ENCODE measurements around the gene SNX8.
A peak's percentile ranks its signal among the peaks of the same experiment; 100 is the strongest.
"Not testable (repeated sequence)": the region's sequence is repeated elsewhere in the genome, so short reads cannot be mapped to it uniquely, and the experiment has no call there.

SNX8 gene

GRCh38 chr7:2271273-2272026 lies 42.8 kb downstream of the SNX8 start:
- no peak overlapping the region for H3K4me3 ChIP-seq (replicated peaks; ENCODE audit: low read depth, low read length)
- TF ChIP-seq, protein P1, sequence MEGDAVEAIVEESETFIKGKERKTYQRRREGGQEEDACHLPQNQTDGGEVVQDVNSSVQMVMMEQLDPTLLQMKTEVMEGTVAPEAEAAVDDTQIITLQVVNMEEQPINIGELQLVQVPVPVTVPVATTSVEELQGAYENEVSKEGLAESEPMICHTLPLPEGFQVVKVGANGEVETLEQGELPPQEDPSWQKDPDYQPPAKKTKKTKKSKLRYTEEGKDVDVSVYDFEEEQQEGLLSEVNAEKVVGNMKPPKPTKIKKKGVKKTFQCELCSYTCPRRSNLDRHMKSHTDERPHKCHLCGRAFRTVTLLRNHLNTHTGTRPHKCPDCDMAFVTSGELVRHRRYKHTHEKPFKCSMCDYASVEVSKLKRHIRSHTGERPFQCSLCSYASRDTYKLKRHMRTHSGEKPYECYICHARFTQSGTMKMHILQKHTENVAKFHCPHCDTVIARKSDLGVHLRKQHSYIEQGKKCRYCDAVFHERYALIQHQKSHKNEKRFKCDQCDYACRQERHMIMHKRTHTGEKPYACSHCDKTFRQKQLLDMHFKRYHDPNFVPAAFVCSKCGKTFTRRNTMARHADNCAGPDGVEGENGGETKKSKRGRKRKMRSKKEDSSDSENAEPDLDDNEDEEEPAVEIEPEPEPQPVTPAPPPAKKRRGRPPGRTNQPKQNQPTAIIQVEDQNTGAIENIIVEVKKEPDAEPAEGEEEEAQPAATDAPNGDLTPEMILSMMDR (IDR thresholded peaks at IDR 0.05; ENCODE audit: low read length, missing control alignments), result no peak
- no peak for DNase-seq (ENCODE audit: low read depth)

GRCh38 chr7:2270495-2270894 lies 43.7 kb downstream of the SNX8 start:
- DNase-seq (ENCODE audit: low read depth), result no peak
- TF ChIP-seq, protein P1 (IDR thresholded peaks at IDR 0.05; ENCODE audit: low read length, missing control alignments), result no peak
- H3K4me3 ChIP-seq (replicated peaks; ENCODE audit: low read depth, low read length), result no peak overlapping the region

- TF ChIP-seq, protein P1 (IDR thresholded peaks at IDR 0.05; ENCODE audit: low read length, missing control alignments), result no peak
- H3K4me3 ChIP-seq (replicated peaks; ENCODE audit: low read depth, low read length), result no peak overlapping the region
- no peak for DNase-seq (ENCODE audit: low read depth)
Observed at GRCh38 chr7:2269991-2270460, 44.2 kb downstream of the SNX8 start.

DNA sequence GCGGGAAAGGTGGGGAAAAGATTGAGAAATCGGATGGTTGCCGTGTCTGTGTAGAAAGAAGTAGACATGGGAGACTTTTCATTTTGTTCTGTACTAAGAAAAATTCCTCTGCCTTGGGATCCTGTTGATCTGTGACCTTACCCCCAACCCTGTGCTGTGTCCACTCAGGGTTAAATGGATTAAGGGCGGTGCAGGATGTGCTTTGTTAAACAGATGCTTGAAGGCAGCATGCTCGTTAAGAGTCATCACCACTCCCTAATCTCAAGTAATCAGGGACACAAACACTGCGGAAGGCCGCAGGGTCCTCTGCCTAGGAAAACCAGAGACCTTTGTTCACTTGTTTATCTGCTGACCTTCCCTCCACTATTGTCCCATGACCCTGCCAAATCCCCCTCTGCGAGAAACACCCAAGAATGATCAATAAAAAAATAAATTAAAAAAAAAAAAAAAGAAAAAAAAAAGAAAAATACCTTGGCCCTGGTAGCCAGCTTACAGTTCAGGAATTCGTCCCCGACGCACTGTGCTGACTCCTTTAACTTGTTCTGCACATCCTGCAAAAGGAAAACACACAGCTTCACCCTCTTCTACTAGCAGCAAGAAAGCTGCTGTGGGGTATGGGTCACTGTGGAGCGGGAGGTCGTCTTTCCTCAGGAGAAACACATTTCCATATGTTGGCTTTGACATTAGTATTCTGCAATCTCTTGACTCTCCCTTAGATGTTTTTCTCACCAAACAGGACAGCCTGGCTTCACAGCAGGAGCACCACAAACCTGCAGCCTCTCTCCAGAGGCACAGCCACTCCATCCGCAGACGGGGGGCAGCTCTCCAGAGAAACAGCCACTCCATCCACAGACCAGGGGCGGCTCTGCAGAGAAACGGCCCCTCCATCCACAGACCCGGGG lies 44.9 kb downstream of the SNX8 start:
- H3K4me3 ChIP-seq (replicated peaks; ENCODE audit: low read depth, low read length); DNase-seq (ENCODE audit: low read depth): not testable (repeated sequence)

DNA sequence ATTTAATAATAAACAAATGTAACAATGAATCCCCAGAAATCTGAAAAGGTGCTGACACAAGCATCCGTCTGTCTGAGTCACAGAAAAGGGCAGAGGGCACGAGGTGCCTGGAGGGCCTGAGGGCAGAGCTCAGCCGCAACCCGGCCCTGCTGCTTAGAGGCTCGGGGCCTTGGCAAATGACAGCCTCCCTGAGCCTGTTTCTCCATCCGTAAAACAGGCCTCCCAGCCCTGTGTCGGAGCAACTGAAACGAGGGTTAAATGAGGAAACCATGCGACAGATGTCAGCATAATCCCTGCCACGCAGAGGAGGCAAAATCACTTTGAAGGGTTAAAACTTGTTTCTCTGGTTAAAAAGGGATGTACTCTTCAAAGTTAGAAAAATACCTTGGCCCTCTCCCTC lies 47.3 kb downstream of the SNX8 start:
- peak; percentile 19 for DNase-seq (ENCODE audit: low read depth)
- no peak overlapping the region for H3K4me3 ChIP-seq (replicated peaks; ENCODE audit: low read depth, low read length)
- TF ChIP-seq, protein P1 (IDR thresholded peaks at IDR 0.05; ENCODE audit: low read length, missing control alignments), result no peak

GRCh38 chr7:2264158-2264557 lies 50.1 kb downstream of the SNX8 start:
- TF ChIP-seq, protein P1 (IDR thresholded peaks at IDR 0.05; ENCODE audit: low read length, missing control alignments), result no peak
- H3K4me3 ChIP-seq (replicated peaks; ENCODE audit: low read depth, low read length), result no peak overlapping the region
- no peak for DNase-seq (ENCODE audit: low read depth)

DNA sequence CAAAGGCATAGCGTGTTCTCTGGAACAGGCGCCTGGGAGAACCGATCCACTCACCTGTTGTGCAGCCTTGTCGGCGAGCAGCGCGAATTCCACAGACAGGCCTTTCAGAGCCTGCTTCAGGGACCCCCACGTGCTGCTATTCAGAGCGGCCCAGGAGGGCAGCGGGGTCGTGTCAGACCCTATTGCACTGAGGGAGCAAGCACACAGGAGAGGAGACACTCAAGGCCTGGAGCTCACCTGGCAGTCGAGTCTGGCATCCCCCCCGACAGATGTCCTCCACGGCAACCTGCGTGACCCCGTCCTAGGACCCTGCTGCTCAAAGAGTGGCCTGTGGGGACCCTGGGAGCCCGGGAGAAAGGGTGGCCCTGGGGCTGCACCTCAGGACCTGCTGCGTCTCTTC lies 51.1 kb downstream of the SNX8 start:
- no peak for DNase-seq (ENCODE audit: low read depth)
- H3K4me3 ChIP-seq (replicated peaks; ENCODE audit: low read depth, low read length), result no peak overlapping the region
- TF ChIP-seq, protein P1 (IDR thresholded peaks at IDR 0.05; ENCODE audit: low read length, missing control alignments), result no peak

Measured in fibroblast of pulmonary artery (primary cell).